Measurements from ENCODE around the gene ALG1. TPM values are rescaled to one million over a fixed set of nuclear protein-coding genes. Genes with fewer than 3 reads are reported as not detected.

The ALG1 gene
- total and polyA plus RNA-seq, 2 of the 13 experiments (the other 11 are each of a cell fraction or from before 2014, with no cell fraction given): 43.3 to 75.6 TPM

- 0 out of 2 replicates have a peak, but pooled peaks have one; percentile 23 for TF ChIP-seq DPF2 (CRISPR knock-in tag; IDR thresholded peaks at IDR 0.05; ENCODE audit: borderline replicate concordance, low read depth)
- TF ChIP-seq ZNF597 (CRISPR knock-in tag; IDR thresholded peaks at IDR 0.05): no peak
- no peak for TF ChIP-seq DBP (CRISPR knock-in tag; IDR thresholded peaks at IDR 0.05; ENCODE audit: not compliant biosample characterization)
- TF ChIP-seq ARID2 (CRISPR knock-in tag; IDR thresholded peaks at IDR 0.05; ENCODE audit: borderline replicate concordance): no peak
- 0 out of 2 replicates have a peak, but pooled peaks have one; percentile 28 for TF ChIP-seq PHF21A (CRISPR knock-in tag; IDR thresholded peaks at IDR 0.05)
- no peak for TF ChIP-seq HBP1 (CRISPR knock-in tag; IDR thresholded peaks at IDR 0.05; ENCODE audit: low read depth)
- no peak for TF ChIP-seq THYN1 (CRISPR knock-in tag; IDR thresholded peaks at IDR 0.05; ENCODE audit: borderline replicate concordance, low read depth)
- no peak for TF ChIP-seq SAFB2 (CRISPR knock-in tag; IDR thresholded peaks at IDR 0.05; ENCODE audit: borderline replicate concordance, low read depth)
- TF ChIP-seq MNT (IDR thresholded peaks at IDR 0.05): peak; percentile 88
- no peak for TF ChIP-seq IRF1 (CRISPR knock-in tag; IDR thresholded peaks at IDR 0.05; ENCODE audit: low read depth)
- TF ChIP-seq ZNF572 (CRISPR knock-in tag; IDR thresholded peaks at IDR 0.05): no peak
- no peak for TF ChIP-seq ZNF362 (CRISPR knock-in tag; IDR thresholded peaks at IDR 0.05; ENCODE audit: borderline replicate concordance)
- TF ChIP-seq ZNF558 (CRISPR knock-in tag; IDR thresholded peaks at IDR 0.05; ENCODE audit: borderline replicate concordance): 0 out of 2 replicates have a peak, but pooled peaks have one; percentile 23
- TF ChIP-seq HOXA9 (CRISPR knock-in tag; IDR thresholded peaks at IDR 0.05; ENCODE audit: borderline replicate concordance): no peak
Observed at GRCh38 chr16:5064915-5065314, 6.7 kb upstream of the ALG1 start (continued).
